HG03064 (cell line): Measurements from ENCODE around the gene TMEM221.

Source experiments
- ATAC-seq: cut with Tn5 transposase; IDR thresholded peaks from one replicate; pipeline ENCODE4 v1.9.1; 2021; ENCODE audit warnings: low read depth; ENCODE audit not compliant: unreplicated experiment

Gene TMEM221

GRCh38 chr19:17447704-17448130, 751 bp downstream of the TMEM221 start:
- ATAC-seq, result no peak

DNA sequence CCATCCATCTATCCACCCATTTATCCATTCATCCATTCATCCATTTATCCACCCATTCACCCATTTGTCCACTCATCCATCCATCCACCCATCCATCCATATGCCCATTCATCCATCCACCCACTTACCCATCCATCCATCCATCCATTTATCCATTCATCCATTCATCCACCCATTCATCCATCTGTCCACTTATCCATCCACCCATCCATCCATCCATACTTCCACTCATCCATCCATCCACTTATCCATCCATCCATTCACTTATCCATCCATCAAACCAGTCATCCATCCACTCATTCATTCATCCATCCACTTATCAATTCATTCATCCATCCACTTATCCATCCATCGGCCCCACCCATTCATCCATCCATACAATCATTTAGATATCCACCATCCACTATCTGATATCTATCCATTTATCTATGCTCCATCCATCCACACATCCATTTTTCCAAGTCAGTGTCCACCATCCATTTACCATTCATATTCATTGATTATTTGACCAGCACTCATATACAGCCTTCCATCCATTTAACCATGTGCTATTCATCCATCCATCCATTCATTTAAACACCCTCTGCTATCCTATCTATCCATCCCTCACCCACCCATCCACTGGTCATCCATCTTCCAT, 2.8 kb downstream of the TMEM221 start:
- ATAC-seq, result no peak

GRCh38 chr19:17441241-17442021, 7.0 kb downstream of the TMEM221 start:
- ATAC-seq, result no peak

DNA sequence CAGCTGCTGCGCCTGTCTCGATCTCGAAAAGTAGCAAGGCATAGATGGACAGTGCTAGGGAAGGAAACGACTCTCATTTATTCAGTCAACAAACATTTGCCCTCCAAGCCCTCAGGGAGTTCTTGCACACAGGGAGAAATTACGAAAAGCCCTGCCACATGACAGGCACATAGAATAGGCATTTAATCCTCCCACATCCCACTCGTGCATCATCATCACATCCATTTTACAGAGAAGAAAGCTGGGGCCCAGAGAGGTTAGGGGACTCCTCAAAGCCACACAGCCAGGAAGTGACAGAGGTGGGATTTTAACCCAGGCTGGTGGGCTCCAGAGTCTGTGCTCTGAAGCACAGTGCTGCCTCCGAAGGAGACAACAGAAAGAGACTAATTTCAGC, 11.6 kb downstream of the TMEM221 start:
- no peak for ATAC-seq

DNA sequence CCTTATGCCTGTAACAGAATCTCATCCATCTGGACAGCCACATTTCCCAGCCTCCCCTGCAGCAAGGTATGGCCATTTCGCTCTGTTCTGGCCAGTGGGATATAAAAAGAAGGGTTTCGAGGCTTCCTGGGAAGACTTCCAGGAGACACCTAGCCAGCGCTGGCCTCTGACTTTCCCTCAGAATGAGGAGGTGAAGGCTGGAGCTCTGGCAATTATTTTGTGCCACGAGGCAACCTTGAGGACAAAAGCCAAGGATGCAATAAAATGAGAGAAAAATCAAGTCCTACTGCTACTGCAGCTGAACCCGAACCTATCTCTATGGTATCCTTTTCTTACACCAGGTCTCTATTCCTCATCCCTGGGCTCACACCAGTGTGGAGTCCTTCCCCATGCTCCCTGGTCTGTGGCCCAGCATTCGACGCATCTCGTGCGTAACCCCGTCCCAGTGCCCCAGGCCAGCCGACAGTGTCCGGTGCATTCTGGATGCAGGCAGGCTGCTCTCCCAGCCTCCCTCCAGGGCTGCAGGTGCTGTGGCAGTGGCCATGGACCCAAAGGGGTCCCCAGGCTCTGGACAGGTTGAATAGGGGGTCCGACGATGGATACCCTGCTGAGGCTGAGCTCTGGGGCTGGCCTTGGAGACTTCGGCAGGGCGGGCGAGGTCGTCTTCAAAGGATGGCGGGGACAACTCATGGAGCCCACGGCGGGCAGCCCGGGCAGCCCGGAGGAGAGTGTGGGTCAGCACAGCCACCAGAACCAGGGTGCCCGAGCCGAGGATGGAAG, 12.2 kb downstream of the TMEM221 start:
- no peak for ATAC-seq

DNA sequence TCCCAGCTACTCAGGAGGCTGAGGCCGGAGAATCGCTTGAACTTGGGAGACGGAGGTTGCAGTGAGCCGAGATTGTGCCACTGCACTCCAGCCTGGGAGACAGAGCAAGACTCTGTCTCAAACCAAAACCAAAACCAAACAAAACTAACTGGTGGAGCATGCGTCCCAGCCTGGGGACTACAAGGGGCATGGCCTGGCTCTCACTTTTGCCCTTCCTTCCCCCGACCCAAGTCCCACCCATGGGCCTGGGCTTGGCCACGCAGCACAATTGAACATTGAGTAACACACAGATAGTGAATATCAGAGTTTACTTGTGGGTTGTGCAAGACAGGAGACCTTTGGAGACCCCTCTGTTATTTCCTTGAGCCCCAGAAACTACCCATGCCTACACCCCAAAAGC, 13.2 kb downstream of the TMEM221 start:
- no peak for ATAC-seq

DNA sequence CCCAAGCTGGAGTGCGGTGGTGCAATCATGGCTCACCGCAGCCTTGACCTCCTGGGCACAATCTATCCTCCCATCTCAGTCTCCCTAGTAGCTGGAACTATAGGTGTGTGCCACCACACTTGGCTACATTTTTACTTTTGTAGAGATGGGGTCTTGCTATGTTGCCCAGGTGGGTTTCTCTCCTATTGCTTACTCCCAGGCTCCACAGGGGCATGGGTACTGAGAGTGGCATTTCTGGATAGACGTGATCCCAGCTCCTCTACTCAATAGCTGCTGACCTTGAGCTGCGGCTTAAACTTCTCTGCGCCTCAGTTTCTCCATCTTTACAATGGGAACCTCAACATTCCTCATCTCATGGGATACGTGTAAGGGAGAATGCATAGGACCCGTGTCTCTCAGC, 17.1 kb downstream of the TMEM221 start:
- no peak for ATAC-seq

DNA sequence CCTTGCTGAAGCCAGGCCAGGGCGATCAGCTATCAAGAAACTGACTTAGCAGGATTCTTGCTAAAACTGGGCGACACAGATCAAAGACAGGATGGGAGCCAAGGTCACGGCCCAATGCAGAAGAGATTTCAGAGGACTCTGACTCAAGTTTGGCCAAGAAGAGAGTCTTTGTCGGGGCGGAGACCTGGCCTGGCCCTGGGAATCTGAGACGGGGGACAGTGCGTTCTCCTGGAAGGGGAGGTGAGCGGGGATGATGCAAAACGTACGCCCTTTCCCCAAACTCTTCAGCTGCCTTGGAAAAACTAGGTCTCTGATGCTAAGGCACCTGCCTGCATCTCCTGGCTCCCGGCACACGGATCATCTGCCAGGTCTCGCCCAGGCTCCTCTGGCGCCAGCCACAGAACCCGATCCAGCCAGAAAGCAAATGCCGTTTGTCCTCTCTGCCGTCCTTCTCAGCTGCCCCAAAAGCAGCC, 18.8 kb downstream of the TMEM221 start:
- no peak for ATAC-seq

DNA sequence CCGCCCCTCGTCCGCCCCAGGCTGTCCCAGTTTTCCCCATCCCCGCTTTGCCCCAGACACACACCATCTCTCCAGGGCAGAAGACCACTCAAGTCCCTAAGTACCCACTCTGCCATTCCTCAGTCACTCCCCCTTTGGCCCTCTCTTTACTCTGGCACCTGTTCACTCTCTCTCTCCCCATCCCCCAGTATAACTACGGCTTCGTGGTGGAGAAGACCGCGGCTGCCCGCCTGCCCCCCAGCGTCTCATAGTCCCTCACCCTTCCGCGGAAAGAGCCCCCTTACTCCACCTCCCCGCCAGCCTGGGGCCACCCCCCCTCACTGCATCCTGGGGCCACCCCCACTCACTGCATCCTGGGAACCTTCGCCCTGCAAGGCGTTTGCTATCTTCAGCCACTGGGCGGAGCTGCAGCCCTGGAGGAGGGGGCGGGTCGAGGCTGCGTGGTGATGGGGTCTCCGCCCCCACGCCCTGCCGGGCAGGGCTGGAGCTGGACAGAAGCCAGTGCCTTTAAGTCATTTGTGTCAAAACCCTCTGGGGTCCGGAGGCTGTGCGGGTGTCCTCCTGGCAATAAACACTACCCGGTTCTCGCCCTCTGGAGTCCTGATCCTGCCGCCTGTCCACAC, 23.6 kb downstream of the TMEM221 start:
- no peak for ATAC-seq

- no peak for ATAC-seq
These were observed 24.8 kb downstream of the TMEM221 start for GRCh38 chr19:17423429-17424208.

- ATAC-seq, result no peak
These were observed 26.5 kb downstream of the TMEM221 start for GRCh38 chr19:17421942-17422341.

DNA sequence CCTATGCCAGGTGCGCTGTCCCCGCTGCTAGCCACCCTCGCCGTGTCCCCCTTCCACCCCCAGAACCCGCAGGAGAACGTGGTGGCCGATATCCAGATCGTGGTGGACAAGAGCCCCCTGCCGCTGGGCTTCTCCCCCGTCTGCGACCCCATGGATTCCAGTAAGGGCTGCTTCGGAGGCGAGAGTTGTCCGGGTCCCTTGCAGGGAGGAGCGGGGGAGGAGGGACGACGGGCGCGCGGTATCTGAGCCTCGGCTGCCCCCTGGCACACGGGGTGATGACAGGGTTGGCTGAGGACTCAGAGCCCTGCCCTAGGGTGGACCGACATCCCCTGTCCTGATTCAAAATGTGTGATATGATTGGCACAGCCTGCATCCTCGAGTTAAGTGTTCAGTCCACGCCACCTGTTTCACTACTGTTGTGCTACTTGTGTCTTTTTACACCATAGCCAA, 28.0 kb downstream of the TMEM221 start:
- peak; percentile 14 for ATAC-seq

- ATAC-seq, result peak; percentile 83
These were observed 28.6 kb downstream of the TMEM221 start, which contains the start of gene MVB12A for GRCh38 chr19:17419621-17420474. TSS of gene MVB12A (plus strand) at chr19:17420047. CDS start at chr19:17420136, 89 bp downstream.

DNA sequence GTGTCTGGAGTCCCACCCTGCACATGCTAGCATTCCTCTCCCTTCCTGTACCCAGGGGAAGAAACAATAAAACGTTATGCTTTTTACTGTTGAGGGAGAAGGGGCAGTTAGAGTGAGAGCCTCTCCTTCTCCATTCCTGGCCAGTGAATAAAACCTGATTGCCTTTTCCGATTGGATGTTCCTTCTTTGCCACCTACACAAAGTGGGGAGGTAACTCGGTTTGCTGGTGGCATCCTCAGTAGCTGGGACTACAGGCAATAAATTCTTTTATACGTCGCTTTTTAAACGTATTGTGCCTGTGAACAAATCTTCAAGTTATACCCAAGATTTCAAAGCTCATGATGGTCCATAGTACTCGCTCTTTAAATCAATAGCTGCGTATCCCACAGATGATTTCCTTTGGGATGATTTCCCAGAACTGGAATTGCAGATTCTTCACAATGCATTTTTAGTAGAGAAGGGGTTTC, 29.3 kb downstream of the TMEM221 start:
- ATAC-seq, result no peak

GRCh38 chr19:17418710-17419109, 29.8 kb downstream of the TMEM221 start:
- ATAC-seq, result no peak

DNA sequence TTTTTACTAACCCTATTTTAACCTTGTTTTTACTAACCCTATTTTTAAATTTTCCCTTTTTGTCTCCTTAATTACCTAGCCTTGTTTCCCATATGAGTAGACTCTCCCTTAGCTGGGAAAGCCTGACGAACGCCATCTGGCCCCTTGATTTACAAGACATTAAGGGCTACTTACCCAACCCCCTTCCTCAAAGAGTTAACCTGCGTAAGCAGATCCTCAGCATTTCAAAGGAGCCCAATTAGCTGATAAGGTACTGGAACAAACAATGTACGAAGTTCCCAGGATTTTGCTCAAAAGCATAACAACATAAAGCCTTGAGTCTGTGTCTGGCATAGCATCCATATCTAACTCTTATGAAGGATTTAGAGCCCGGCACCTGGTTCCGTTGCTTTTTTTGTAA, 33.3 kb downstream of the TMEM221 start:
- no peak for ATAC-seq

DNA sequence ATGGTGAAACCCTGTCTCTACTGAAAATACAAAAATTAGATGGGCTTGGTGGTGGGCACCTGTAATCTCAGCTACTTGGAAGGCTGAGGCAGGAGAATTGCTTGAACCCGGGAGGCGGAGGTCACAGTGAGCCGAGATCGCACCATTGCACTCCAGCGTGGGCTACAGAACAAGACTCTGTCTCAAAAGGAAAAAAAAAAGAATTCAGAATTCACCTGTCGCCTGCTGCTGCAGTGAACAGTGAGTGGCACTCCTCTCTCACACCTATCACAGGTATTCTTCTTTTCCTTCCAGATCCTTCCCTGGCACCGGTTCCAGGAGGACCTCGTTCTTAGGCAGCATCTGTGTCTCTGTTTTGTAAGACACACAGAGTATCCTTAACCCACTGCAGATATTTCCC, 34.4 kb downstream of the TMEM221 start:
- ATAC-seq, result no peak

DNA sequence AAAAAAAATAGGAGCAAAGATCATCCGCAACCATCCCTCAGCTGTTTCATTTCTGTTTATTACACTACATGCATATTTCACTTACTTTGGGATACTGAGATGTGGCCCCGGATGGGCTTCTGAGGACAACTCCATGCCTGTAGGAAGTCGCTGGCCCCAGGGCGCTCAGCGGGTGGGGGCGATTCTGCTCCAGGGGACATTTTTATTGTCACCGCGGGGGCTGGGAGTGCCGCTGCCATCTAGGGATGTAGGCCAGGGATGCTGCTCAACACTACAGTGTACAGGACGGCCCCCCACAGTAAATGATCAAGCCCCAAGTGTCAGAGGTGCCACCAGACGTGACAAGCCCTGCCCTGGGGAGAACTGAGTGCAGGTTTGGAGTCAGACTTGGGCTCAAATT, 36.7 kb downstream of the TMEM221 start:
- no peak for ATAC-seq

DNA sequence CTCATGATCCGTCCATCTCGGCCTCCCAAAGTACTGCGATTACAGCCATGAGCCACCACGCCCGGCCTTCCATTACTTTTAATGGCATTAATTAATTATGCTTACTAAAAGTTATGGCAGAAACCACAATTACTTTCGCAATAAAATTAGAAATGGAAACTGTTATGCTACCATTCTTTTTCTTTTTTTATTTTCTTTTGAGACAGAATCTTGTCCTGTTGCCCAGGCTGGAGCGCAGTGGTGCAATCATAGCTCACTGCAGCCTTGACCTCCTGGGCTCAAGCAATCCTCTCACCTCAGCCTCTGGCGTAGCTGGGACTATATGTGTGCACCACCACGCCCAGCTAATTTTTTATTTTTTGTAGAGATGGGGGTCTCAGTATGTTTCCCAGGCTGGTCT, 38.5 kb downstream of the TMEM221 start:
- no peak for ATAC-seq
